HG03457 (cell line): ENCODE results near the gene ADRA1B.

ENCODE experiments used
- ATAC-seq: cut with Tn5 transposase; IDR thresholded peaks from one replicate; pipeline ENCODE4 v1.9.1; 2021; ENCODE audit warnings: moderate number of reproducible peaks; ENCODE audit not compliant: unreplicated experiment

The ADRA1B gene

GRCh38 chr5:159923008-159923407, 6.7 kb downstream of the ADRA1B start:
- no peak for ATAC-seq

DNA sequence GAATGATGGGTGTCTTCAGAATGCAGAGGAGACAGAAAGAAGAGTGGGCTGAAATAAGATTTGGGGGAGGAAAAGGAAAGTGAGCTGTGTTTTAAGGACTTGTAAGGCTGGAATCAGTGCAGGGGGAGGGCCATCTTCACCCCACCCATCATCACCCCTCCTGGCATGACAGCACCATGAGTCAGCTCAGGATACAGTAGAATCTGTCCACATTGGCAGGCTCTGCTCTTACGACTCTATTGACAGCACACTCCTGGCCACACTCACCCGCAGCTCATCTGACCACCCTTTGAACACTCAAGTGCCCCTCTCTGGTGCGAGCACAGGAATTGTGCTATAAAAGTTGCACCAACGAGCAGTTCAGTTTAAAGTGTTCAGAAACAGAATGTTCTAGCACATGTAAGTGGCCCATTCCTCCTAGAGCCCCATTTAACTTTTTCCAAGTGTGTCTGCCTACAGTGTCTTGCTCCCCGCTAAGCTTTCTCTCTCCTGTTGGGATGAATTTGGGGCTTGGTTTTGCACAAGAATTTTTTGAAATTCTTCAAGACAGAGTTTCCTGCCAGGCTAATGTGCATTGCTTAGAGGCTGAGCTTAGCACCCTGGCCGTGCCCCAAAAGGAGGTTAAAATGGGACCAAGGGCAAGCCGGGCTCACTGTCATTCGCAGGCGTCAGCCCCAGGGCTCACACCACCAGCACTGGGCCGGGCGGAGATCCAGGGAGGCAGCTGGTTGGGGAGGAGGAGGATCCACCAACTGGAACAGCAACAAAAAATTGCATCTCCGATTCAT, 12.0 kb downstream of the ADRA1B start:
- ATAC-seq: no peak

DNA sequence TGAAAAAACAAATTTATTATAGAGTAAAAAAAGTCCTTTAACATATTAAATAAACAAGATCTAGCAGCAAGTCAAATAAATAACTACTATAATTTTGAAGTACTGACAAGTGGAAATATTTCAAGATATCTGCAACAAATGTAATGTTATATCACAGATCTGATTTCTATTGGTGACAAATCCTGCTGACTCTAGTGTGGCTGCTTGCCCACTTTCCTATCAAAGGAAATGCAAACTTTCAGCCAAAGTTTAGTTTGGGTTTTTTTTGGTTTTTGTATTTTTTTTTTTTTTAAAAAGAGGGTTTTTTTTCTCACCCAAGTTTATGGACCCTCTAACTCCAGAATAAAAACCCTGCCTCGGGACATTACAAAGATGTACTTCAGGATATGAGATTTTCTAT, 12.9 kb downstream of the ADRA1B start:
- ATAC-seq: no peak

GRCh38 chr5:159933531-159934485, 17.5 kb downstream of the ADRA1B start:
- ATAC-seq: no peak

DNA sequence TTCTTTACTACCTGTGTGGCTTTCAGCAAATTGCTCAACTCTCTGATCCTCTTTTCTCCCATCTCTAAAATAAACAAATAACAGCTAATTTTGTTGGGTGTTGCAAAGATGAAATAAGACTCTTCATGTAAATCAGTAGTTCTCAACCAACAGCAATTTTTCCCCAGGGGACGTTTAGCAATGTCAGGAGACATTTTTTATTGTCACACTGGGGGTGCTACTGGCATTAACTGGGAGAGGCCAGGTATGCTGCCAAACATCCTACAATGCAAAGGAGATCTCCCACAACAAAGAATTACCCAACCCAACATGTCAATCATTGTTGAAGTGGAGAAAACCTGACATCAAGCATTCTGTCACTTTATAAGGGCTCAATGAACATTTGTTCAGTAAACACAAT, 19.7 kb downstream of the ADRA1B start:
- ATAC-seq: no peak

DNA sequence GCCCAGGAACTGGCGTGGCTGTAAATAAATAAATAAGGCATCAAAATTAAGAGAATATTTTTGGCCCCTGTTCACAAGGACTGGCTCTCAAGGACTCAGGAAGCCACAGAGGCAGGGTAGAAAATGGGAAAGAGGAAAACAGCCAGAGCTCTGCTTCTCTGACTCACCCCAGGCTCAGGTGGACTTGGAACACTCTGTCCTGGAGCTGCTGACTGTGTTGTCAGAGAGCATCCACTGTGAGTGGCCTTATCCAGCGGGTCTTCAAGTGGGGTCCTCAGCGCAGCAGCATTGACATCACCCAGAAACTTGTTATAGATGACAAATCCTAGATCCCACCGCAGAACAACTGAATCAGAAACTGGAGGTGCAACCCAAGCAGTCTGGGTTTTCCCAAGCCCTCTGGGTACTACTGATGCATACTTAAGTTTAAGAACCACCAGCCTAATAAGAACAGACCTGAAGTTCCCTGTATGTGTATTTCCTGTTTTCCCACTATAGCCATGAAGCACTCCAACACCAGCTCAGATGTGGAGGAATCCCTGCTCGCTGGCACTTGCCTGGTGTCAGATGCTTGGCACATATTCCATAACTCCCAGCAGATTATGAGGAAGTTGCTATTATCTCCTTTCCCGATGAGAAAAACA, 20.5 kb downstream of the ADRA1B start:
- ATAC-seq: no peak

- no peak for ATAC-seq
Measured at GRCh38 chr5:159937580-159937979, 21.3 kb downstream of the ADRA1B start.

DNA sequence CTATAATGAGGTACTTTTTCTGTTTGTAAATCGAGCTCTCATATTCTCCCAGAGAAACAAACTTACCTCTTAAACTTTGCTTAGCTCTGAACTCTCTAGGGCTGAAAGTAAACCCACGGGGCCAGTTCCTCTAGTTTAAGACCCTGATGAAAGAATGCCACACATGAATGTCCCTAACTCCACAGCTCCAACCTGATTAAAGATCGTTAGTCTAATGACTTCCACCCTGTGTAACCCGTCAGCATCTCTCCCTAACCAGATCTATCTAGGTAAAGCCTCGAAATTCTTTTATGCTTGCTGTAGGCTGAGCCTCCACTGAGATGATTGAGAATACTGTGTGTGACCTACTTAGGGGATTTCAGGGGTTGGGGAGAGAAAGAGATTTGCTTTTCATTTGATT, 27.0 kb downstream of the ADRA1B start:
- ATAC-seq: no peak

DNA sequence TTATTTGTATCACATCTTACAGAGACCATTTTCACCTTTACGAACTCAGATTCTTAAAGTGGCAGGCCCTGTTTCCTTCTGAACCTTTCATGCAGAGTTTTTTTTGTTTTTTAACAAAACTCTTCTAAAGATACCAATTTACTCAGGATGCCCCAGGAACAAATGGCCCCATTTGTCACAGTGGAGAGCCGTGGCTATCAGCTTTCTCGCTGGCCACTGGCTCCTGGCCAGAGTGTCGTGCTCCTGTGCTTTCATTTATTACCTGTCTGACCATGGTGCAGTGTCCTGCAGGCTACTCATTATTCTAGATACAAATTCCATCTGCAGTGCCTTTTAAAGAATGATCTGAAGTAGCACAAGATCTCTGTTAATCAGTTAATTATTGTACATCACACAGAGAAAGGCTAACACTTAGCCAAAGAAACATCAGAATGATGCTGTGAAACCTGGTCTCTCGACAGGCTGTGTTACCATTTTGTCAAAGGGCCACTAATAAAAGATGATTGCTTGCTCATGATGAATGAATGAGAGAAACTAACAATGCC, 27.8 kb downstream of the ADRA1B start:
- no peak for ATAC-seq

DNA sequence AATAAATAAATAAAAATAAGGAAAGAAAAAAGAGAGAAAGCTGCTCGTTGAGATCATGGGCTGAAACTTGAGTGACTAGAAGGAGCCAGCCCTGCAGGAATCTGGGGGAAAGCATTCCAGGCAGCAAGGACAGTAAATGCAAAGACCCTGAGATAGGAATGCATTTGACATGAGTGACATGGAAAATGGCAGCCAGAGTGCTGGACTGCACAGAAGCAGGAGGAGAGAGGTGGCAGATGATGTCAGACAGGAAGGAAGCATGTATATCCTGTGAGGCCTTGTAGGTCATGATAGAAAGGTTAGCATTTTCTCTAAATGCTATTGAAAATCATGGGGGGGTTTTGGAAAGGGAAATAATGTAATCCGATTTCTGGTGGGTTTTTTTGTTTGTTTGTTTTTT, 29.1 kb downstream of the ADRA1B start:
- ATAC-seq: no peak

DNA sequence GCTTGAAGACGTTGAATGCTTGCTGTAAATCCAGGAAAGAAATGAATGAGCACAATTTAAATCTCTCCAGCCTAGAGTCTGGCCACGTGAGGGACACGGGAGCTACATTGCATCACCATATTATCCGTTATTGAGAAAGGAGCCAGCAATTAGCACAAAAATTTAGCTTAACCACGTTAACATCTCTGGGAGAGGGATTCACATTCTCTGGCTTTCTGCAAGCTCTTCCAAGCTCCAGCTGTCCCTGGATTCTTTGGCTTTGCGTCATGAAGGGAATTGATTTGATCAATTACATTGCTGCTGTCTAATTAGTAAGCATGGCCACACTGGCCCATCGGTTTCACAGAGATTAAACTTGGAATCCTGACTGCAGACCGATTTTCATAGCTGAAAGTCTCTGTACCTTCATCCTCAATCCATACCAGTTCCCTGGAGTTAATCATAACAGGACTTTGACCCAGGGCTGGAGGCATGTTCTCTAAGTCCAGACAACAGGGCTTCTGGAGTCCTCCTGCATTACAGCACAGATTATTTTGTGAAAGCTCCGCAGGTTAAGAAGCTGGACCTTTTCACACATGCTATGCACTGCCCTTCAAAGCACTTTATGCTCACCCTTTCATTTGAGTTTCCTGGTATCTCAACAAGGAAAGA, 31.6 kb downstream of the ADRA1B start:
- no peak for ATAC-seq

- no peak for ATAC-seq
Measured at GRCh38 chr5:159951387-159951786, 35.1 kb downstream of the ADRA1B start.

GRCh38 chr5:159951834-159952233, 35.6 kb downstream of the ADRA1B start:
- no peak for ATAC-seq

GRCh38 chr5:159953609-159954008, 37.3 kb downstream of the ADRA1B start:
- no peak for ATAC-seq

GRCh38 chr5:159955056-159955624, 38.9 kb downstream of the ADRA1B start:
- ATAC-seq: no peak

DNA sequence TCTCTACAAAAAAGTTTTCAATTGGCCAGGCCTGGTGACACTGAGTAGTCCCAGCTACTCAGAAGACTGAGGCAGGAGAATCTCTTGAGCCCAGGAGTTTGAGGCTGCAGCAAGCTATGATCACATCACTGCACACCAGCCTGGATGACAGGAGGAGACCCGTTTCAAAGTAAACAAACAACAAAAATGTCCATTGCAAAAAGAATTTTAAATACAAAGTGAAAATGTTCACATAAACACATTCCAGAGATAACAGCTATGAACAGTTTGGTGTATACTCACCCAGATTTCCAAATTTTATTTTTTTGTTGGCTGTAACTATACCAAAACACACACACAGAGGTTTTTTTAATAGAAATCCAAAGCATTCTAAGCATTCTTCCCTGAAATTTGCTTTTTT, 39.8 kb downstream of the ADRA1B start:
- no peak for ATAC-seq

DNA sequence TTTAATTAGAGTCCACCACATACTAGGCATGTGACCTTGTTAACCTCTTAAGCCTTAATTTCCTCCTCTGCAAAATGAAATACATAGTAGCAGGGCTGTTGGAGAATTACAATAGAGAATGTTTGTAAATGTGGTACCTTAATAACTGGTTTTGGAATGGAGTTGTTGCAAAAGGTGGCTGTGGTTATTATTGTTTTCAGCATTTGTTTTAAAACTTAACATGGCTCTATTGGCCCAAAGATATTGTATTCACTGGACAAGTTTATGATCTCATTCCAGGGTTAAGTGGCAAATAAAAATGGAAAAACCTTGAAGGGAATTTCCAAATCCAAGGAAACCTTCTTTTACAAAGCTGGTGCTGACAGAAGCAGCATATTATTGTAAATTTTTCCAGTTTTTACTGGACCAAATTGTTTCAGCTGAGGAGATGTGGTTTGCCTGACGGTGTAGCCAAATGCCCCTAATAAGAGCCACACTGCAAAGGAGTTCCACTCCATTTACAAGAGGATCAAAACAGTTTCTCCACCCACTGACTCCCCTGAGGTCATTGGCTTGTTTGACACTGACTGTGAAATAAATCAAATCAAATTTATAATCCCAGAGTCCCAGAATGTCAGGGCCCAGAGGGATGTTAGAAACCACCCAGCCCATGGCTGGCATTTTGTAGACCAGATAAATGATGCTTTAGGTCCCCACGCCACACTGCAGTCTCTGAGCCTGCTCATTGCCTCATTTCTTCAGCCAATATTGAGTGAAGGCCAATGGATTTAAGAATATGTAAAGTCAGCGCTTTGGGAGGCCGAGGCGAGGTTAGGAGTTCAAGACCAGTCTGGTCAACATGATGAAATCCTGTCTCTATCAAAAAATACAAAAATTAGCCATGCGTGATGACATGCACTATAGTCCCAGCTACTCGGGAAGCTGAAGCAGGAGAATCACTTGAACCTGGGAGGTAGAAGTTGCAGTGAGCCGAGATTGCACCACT, 45.2 kb downstream of the ADRA1B start:
- ATAC-seq: no peak

DNA sequence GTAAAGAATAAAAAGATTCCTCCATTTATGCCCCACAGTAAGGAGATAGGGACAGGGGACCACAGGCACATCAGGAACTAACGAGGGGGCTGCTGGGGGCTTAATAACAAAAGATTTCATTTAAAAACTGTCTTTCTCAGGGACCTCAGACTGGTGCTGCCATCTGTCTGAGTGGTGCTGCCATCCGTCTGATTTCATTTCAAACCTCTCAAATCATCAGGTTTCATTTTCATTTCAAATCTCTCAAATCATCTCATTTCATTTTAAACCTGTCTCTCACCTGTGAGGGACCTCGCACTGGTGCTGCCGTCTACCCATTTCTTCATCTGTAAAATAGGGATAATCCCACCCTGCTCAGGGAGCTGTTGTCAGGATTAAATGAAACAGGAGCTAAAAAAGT, 45.9 kb downstream of the ADRA1B start:
- no peak for ATAC-seq

- no peak for ATAC-seq
Measured at GRCh38 chr5:159963935-159964334, 47.7 kb downstream of the ADRA1B start.
